Chondrocyte (in vitro differentiated cells): ENCODE data around the gene GFRA1. TPM values are rescaled to one million over a fixed set of nuclear protein-coding genes. Genes with fewer than 3 reads are reported as not detected.

Experiments used
- DNase-seq: peaks from one replicate; pipeline ENCODE4 v3.0.0; 2021; ENCODE audit warnings: mixed read lengths, low spot score
- H3K27ac Mint-ChIP-seq: one replicate; pipeline ENCODE4 v1.8.0; 2021; ENCODE audit warnings: mild to moderate bottlenecking, moderate library complexity, mixed read lengths; ENCODE audit not compliant: unreplicated experiment
- H3K27me3 Mint-ChIP-seq: 2 replicates; pipeline ENCODE4 v1.8.0; 2021; ENCODE audit warnings: low read depth, mixed read lengths
- H3K36me3 Mint-ChIP-seq: 2 replicates; pipeline ENCODE4 v1.8.0; 2021; ENCODE audit warnings: low read depth, mixed read lengths
- H3K4me1 Mint-ChIP-seq: 2 replicates; pipeline ENCODE4 v1.8.0; 2021; ENCODE audit warnings: low read depth, mild to moderate bottlenecking, mixed read lengths
- H3K4me3 Mint-ChIP-seq: one replicate; pipeline ENCODE4 v1.8.0; 2021; ENCODE audit warnings: mild to moderate bottlenecking, moderate library complexity, mixed read lengths; ENCODE audit not compliant: unreplicated experiment
- H3K9me3 Mint-ChIP-seq: 2 replicates; pipeline ENCODE4 v1.8.0; 2021; ENCODE audit warnings: low read depth, mixed read lengths
- long read RNA-seq: library from polyadenylated mRNA; stranded (forward); transcript quantifications from one replicate; pipeline ENCODE4 v2.0.0, GENCODE V29; 2021
- total RNA-seq: library from RNA; stranded (reverse); gene quantifications from 3 replicates; pipeline ENCODE4 v1.2.1, GENCODE V29; 2021
- TF ChIP-seq, protein P1 (sequence below): fragments of 200-600 bp; sonication (generic); IDR thresholded peaks from 2 replicates; pipeline ENCODE4 v1.5.0; 2021; ENCODE audit warnings: antibody characterized with exemption, mild to moderate bottlenecking, moderate library complexity

The GFRA1 gene, protein sequence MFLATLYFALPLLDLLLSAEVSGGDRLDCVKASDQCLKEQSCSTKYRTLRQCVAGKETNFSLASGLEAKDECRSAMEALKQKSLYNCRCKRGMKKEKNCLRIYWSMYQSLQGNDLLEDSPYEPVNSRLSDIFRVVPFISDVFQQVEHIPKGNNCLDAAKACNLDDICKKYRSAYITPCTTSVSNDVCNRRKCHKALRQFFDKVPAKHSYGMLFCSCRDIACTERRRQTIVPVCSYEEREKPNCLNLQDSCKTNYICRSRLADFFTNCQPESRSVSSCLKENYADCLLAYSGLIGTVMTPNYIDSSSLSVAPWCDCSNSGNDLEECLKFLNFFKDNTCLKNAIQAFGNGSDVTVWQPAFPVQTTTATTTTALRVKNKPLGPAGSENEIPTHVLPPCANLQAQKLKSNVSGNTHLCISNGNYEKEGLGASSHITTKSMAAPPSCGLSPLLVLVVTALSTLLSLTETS
- 35.7 to 79.7 TPM (median 73.3 TPM) in 3 replicates for total RNA-seq
- long read RNA-seq, full-length matches to known transcripts, result 38 of 70 reads
- long read RNA-seq, partial matches to known transcripts, result 7 of 70 reads
- long read RNA-seq, other reads (novel, unspliced or antisense), result 25 of 70 reads

DNA sequence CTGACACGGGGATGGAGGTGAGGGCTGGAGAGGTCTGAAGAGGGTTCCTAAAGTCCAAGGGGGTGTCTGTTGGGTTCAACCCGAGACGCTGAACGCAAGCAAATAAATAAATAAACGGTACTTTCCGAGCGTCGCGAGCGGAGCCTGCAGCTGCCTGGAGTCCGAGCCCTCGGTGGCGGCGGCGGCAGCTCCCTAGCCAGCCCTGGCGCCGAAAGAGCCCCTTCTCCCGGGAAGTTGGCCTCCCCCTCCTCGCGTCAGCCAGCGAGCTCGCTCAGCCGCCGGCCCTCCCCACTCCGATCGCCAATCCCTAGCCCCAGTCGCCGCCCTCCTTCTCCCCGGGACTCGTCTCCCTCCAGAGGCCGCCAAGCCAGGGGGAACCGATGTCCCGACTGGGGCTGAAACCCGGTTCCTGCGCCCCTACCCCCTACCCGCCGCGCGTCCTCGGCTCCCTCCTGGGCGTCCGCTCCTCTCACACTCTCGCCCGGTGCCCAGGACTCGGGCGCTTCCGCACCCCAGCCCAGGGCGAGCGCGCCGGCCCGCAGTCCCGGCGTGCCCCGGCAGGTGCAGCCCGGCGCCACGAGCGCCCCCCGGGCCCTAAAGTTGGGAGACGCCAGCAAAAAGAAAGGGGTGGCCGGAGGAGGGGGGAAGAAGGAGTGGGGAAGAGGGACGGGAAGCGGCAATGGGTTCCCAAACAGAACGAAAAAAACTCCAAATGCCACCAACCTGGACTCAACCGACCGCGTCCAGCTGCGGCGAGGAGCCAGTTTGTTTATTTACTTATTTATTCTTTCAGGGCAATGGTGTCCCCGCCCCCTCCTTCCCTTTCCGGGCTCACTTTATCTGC is at the start of gene GFRA1:
Gene GFRA1, minus strand, starts transcription at position 767 of the 844 bp plus-strand sequence. CDS start 1,177 bp downstream, outside the sequence.
- H3K4me1 Mint-ChIP-seq, result peaks cover 14% of the 10 kb centered on the region
- H3K4me3 Mint-ChIP-seq, result peak within 1 kb of the TSS; percentile 94
- H3K27ac Mint-ChIP-seq, result peak within 1 kb of the TSS; percentile 91
- H3K9me3 Mint-ChIP-seq, result no peaks in the 10 kb centered on the region
- peaks cover 2% of the 10 kb centered on the region for H3K36me3 Mint-ChIP-seq
- DNase-seq, result no peak
- TF ChIP-seq, protein P1, sequence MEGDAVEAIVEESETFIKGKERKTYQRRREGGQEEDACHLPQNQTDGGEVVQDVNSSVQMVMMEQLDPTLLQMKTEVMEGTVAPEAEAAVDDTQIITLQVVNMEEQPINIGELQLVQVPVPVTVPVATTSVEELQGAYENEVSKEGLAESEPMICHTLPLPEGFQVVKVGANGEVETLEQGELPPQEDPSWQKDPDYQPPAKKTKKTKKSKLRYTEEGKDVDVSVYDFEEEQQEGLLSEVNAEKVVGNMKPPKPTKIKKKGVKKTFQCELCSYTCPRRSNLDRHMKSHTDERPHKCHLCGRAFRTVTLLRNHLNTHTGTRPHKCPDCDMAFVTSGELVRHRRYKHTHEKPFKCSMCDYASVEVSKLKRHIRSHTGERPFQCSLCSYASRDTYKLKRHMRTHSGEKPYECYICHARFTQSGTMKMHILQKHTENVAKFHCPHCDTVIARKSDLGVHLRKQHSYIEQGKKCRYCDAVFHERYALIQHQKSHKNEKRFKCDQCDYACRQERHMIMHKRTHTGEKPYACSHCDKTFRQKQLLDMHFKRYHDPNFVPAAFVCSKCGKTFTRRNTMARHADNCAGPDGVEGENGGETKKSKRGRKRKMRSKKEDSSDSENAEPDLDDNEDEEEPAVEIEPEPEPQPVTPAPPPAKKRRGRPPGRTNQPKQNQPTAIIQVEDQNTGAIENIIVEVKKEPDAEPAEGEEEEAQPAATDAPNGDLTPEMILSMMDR, result peak; percentile 51
- no peaks in the 10 kb centered on the region for H3K27me3 Mint-ChIP-seq

DNA sequence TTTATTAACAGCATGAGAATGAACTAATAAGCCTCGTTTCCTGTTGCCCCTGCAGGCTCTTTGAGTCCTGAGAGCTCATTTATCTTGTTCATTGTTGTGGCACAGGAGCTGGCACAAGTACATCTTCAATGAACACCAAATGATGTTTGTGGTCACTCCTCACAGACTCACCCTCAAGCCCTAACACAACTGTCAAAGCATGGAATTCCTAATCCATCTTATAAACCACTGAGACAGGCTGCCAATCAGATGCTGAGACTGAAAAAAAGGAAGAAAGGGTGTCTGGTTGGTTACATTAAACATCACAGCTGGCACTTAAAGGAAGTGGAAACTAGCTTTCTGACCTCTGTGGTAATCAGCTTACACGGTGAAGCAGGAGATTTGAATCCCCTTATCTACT is 43.5 kb upstream of the GFRA1 start:
- Mint-ChIP-seq H3K4me1 (no peaks in the 10 kb centered on the region), H3K4me3 (no peak overlapping the region), H3K9me3 (peaks cover 5% of the 10 kb centered on the region), H3K36me3 (no peaks in the 10 kb centered on the region), H3K27ac (no peak overlapping the region), H3K27me3 (no peaks in the 10 kb centered on the region)
- DNase-seq, result no peak
- TF ChIP-seq, protein P1, result no peak

GRCh38 chr10:116312548-116312947 is 39.5 kb upstream of the GFRA1 start:
- H3K27me3 Mint-ChIP-seq, result no peaks in the 10 kb centered on the region
- DNase-seq, result no peak
- peaks cover 5% of the 10 kb centered on the region for H3K9me3 Mint-ChIP-seq
- H3K27ac Mint-ChIP-seq, result no peak overlapping the region
- H3K4me3 Mint-ChIP-seq, result no peak overlapping the region
- TF ChIP-seq, protein P1, result no peak
- no peaks in the 10 kb centered on the region for H3K36me3 Mint-ChIP-seq
- peaks cover 8% of the 10 kb centered on the region for H3K4me1 Mint-ChIP-seq

- Mint-ChIP-seq H3K27ac (no peak overlapping the region), H3K36me3 (no peaks in the 10 kb centered on the region)
- TF ChIP-seq, protein P1, result no peak
Observed at GRCh38 chr10:116311706-116312490, 38.9 kb upstream of the GFRA1 start.

More at GRCh38 chr10:116311706-116312490, 38.9 kb upstream of the GFRA1 start:
- no peak for DNase-seq
- H3K27me3 Mint-ChIP-seq, result no peaks in the 10 kb centered on the region
- H3K4me1 Mint-ChIP-seq, result peaks cover 14% of the 10 kb centered on the region
- H3K9me3 Mint-ChIP-seq, result peaks cover 5% of the 10 kb centered on the region
- H3K4me3 Mint-ChIP-seq, result no peak overlapping the region
